ENCODE data around the gene KIF6.

The KIF6 gene

GRCh38 chr6:39402239-39402751 lies 322.9 kb downstream of the KIF6 start:
- no peak overlapping the region for H3K4me3 ChIP-seq (ENCODE audit: low read depth, low read length)
- TF ChIP-seq, protein P1, sequence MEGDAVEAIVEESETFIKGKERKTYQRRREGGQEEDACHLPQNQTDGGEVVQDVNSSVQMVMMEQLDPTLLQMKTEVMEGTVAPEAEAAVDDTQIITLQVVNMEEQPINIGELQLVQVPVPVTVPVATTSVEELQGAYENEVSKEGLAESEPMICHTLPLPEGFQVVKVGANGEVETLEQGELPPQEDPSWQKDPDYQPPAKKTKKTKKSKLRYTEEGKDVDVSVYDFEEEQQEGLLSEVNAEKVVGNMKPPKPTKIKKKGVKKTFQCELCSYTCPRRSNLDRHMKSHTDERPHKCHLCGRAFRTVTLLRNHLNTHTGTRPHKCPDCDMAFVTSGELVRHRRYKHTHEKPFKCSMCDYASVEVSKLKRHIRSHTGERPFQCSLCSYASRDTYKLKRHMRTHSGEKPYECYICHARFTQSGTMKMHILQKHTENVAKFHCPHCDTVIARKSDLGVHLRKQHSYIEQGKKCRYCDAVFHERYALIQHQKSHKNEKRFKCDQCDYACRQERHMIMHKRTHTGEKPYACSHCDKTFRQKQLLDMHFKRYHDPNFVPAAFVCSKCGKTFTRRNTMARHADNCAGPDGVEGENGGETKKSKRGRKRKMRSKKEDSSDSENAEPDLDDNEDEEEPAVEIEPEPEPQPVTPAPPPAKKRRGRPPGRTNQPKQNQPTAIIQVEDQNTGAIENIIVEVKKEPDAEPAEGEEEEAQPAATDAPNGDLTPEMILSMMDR (IDR thresholded peaks at IDR 0.05; ENCODE audit: low read depth, low read length): no peak

GRCh38 chr6:39401376-39401775 lies 323.8 kb downstream of the KIF6 start:
- no peak overlapping the region for H3K4me3 ChIP-seq (ENCODE audit: low read depth, low read length)
- TF ChIP-seq, protein P1 (IDR thresholded peaks at IDR 0.05; ENCODE audit: low read depth, low read length): no peak

DNA sequence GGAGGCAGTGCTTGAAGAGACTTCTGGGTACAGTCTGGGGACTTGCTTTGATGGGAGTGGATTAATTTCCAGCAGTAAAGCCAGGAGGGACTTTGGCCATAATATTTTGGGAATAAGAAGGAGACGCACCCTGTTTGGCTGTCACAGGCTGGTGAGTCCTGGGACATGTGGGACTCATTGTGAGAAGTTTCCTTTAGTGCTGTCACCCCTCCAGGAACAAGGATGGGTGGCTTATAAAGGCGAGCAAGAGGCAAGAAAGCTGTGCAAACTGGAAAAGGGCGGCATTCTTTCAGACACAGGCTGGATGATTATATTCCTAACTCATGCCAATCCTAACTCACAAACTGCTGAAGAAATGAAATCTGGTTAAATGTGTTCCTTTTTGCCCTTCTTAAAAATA lies 325.2 kb downstream of the KIF6 start:
- H3K4me3 ChIP-seq (ENCODE audit: low read depth, low read length): no peak overlapping the region
- TF ChIP-seq, protein P1 (IDR thresholded peaks at IDR 0.05; ENCODE audit: low read depth, low read length): no peak

GRCh38 chr6:39396854-39397253 lies 328.4 kb downstream of the KIF6 start:
- no peak overlapping the region for H3K4me3 ChIP-seq (ENCODE audit: low read depth, low read length)
- TF ChIP-seq, protein P1 (IDR thresholded peaks at IDR 0.05; ENCODE audit: low read depth, low read length): no peak

- TF ChIP-seq, protein P1 (IDR thresholded peaks at IDR 0.05; ENCODE audit: low read depth, low read length): no peak
- H3K4me3 ChIP-seq (ENCODE audit: low read depth, low read length): no peak overlapping the region
Measured at GRCh38 chr6:39393075-39393474, 332.1 kb downstream of the KIF6 start.

DNA sequence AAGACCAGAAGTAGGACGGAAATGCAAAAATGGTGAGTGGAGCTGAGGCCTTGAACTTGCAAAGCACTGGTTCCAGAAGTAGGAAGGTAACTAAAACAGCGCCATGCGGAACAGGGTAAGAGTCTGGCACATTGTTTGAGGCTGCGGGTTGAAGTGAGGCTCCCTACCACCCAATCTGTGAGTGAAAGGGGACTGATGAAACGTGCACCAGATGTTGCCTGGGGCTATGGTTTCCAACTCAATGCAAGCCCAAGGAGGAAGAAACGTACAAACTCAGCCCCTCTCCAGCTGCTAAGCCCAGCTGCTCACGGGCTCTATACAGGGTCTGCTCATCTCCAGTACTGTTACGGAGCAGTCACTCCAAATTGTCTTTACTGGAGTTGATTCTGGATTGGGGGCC lies 334.0 kb downstream of the KIF6 start:
- H3K4me3 ChIP-seq (ENCODE audit: low read depth, low read length): no peak overlapping the region
- TF ChIP-seq, protein P1 (IDR thresholded peaks at IDR 0.05; ENCODE audit: low read depth, low read length): no peak

DNA sequence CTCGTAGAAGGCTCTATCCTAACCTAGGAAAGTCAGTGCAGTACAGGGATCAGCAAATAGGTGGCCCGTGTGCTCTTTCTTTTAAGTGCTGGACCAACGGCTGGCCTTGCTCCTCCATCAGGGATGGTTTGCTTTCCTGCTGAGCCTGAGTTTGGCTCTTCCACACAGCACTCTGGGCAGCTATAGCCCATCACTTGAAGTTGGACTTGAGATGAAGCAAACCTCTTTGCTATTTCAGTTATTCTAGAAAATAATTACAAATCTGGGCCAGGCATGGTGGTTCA lies 335.8 kb downstream of the KIF6 start:
- no peak overlapping the region for H3K4me3 ChIP-seq (ENCODE audit: low read depth, low read length)
- TF ChIP-seq, protein P1 (IDR thresholded peaks at IDR 0.05; ENCODE audit: low read depth, low read length): no peak

Data from WI38 (cell line).